PC-9 (cell line): Measurements from ENCODE around the gene PXT1. TPM values are rescaled to one million over a fixed set of nuclear protein-coding genes. Genes with fewer than 3 reads are reported as not detected.
A peak's percentile ranks its signal among the peaks of the same experiment; 100 is the strongest.

Experiments
- BruUV-seq: library from RNA; stranded (reverse); fragments of 400-500 nt; replicated peaks from 2 replicates; lab custom pipeline; 2021; lab: Mats Ljungman, UMichigan
- CTCF ChIA-PET: fragments of 300-600 bp; sonication (Branson Sonifier 250); formaldehyde crosslinking; loops from one replicate; lab custom pipeline; 2022; ENCODE audit warnings: antibody characterized with exemption; lab: Charles Lee
- POLR2A ChIA-PET: fragments of 300-600 bp; sonication (Branson Sonifier 250); formaldehyde crosslinking; loops from one replicate; lab custom pipeline; 2022; ENCODE audit warnings: antibody characterized with exemption; ENCODE audit not compliant: unreplicated experiment; lab: Charles Lee
- DNase-seq, 2 experiments: peaks; one replicate each; pipeline versions ENCODE4 v3.0.0 to v3.0.0-alpha.2; 2015 to 2022; ENCODE audit warnings: mixed read lengths in 1 of 2
- H2AFZ ChIP-seq: fragments of 200-600 bp; sonication (generic); 2 replicates; pipeline ENCODE4 v1.8.1; 2017; ENCODE audit warnings: antibody characterized with exemption
- H3F3A ChIP-seq: fragments of 200-600 bp; sonication (generic); 2 replicates; pipeline ENCODE4 v1.8.1; 2017; ENCODE audit warnings: antibody characterized with exemption, mild to moderate bottlenecking, low read depth; ENCODE audit not compliant: insufficient read depth
- H3K27ac ChIP-seq: fragments of 200-600 bp; sonication (generic); 2 replicates; pipeline ENCODE4 v1.6.1; 2016; ENCODE audit warnings: mixed run types
- H3K27me3 ChIP-seq: fragments of 200-600 bp; sonication (generic); 2 replicates; pipeline ENCODE4 v1.6.1; 2016; ENCODE audit warnings: low read depth, mixed run types; ENCODE audit not compliant: insufficient read depth
- H3K36me3 ChIP-seq: fragments of 200-600 bp; sonication (generic); 2 replicates; pipeline ENCODE4 v1.6.1; 2016; ENCODE audit warnings: low read depth, mixed run types
- H3K4me1 ChIP-seq: fragments of 200-600 bp; sonication (generic); replicated peaks from 2 replicates; pipeline ENCODE4 v1.6.1; 2016; ENCODE audit warnings: mixed run types; ENCODE audit not compliant: insufficient read depth
- H3K4me2 ChIP-seq: fragments of 200-600 bp; sonication (generic); 2 replicates; pipeline ENCODE4 v1.6.1; 2017; ENCODE audit warnings: mixed run types
- H3K4me3 ChIP-seq: fragments of 200-600 bp; sonication (generic); 2 replicates; pipeline ENCODE4 v1.6.1; 2016; ENCODE audit warnings: mixed run types
- H3K79me2 ChIP-seq: fragments of 200-600 bp; sonication (generic); 2 replicates; pipeline ENCODE4 v1.6.1; 2017; ENCODE audit warnings: low read depth, mixed run types
- H3K9me2 ChIP-seq: fragments of 200-600 bp; sonication (generic); 2 replicates; pipeline ENCODE4 v1.8.1; 2017; ENCODE audit warnings: mild to moderate bottlenecking; ENCODE audit not compliant: insufficient read depth
- H3K9me3 ChIP-seq: fragments of 200-600 bp; sonication (generic); 2 replicates; pipeline ENCODE4 v1.8.1; 2016; ENCODE audit warnings: low read depth; ENCODE audit not compliant: insufficient read depth
- H4K20me1 ChIP-seq: fragments of 200-600 bp; sonication (generic); 2 replicates; pipeline ENCODE4 v1.8.1; 2017; ENCODE audit not compliant: insufficient read depth
- EZH2 ChIP-seq: fragments of 200-600 bp; sonication (generic); IDR thresholded peaks from 2 replicates; pipeline ENCODE4 v1.8.0; 2017; ENCODE audit warnings: antibody characterized with exemption, low read depth
- intact Hi-C: fragments of 100-400 bp; cut with micrococcal nuclease; formaldehyde crosslinking; loops from one replicate; pipeline ENCODE4 v1.10.0; 2022; ENCODE audit not compliant: unreplicated experiment
- total RNA-seq: library from RNA; stranded (reverse); gene quantifications from 2 replicates; pipeline ENCODE4 v1.2.3, GENCODE V29; 2021
- TF ChIP-seq, protein P1 (sequence below): fragments of 200-600 bp; sonication (generic); conservative IDR thresholded peaks from 2 replicates; pipeline ENCODE4 v1.6.1; 2017; ENCODE audit warnings: mixed run types, antibody characterized with exemption, mild to moderate bottlenecking, moderate library complexity

The PXT1 gene
- total RNA-seq, 1 experiment from 2014 or later = not detected

DNA sequence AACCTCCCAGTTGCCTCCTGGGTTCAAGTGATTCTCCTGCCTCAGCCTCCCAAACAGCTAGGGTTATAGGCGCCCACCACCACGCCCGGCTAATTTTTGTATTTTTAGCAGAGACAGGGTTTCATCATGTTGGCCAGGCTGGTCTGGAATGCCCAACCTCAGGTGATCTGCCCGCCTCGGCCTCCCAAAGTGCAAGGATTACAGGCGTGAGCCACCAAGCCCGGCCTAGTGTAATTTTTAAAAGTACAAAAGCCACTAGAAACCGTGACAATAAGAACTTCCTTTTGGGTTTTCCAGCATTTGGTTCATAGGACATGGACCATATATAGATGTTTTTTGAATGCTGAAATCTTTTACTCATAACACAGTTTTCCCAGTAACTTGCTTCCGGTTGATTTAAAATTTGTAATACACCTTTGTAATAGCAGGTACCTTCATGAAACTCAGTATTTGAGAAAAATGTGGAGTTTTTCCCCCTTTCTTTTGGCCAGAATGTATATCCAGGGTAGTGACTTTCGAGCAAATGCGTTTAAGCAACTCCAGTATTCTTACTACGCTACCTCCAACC, 467 bp downstream of the PXT1 start:
- no peaks in the 10 kb centered on the region for H3K36me3 ChIP-seq
- no peaks in the 10 kb centered on the region for H3K27me3 ChIP-seq
- H3K79me2 ChIP-seq = peaks cover 47% of the 10 kb centered on the region
- peak overlapping the region; percentile 91 for H2AFZ ChIP-seq
- no peaks in the 10 kb centered on the region for H3K9me2 ChIP-seq
- CTCF ChIA-PET = no interaction called here
- TSS peak; percentile 94 for BruUV-seq
- no peaks in the 10 kb centered on the region for H3K9me3 ChIP-seq
- no peak for DNase-seq
- H3K4me3 ChIP-seq = peak overlapping the region; percentile 75
- H3K27ac ChIP-seq = peak overlapping the region; percentile 92
- POLR2A ChIA-PET = interaction anchor here (0.6 to 1.1 kb wide), 2 partner anchors 19 to 36 kb away, joined by 3 to 6 read pairs; no protein-coding TSS in a partner anchor
- H4K20me1 ChIP-seq = no peaks in the 10 kb centered on the region; the same call in 1 of the 2 replicates
- H3K4me2 ChIP-seq = peak overlapping the region; percentile 93
- peaks cover 28% of the 10 kb centered on the region for H3F3A ChIP-seq
- H3K4me1 ChIP-seq = peaks cover 25% of the 10 kb centered on the region
- intact Hi-C loops = loop anchor here (5.0 kb wide), 3 partner anchors 135 to 240 kb away; partner anchors contain the start of gene SRSF3
- TF ChIP-seq, protein P1, sequence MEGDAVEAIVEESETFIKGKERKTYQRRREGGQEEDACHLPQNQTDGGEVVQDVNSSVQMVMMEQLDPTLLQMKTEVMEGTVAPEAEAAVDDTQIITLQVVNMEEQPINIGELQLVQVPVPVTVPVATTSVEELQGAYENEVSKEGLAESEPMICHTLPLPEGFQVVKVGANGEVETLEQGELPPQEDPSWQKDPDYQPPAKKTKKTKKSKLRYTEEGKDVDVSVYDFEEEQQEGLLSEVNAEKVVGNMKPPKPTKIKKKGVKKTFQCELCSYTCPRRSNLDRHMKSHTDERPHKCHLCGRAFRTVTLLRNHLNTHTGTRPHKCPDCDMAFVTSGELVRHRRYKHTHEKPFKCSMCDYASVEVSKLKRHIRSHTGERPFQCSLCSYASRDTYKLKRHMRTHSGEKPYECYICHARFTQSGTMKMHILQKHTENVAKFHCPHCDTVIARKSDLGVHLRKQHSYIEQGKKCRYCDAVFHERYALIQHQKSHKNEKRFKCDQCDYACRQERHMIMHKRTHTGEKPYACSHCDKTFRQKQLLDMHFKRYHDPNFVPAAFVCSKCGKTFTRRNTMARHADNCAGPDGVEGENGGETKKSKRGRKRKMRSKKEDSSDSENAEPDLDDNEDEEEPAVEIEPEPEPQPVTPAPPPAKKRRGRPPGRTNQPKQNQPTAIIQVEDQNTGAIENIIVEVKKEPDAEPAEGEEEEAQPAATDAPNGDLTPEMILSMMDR = no peak
- TF ChIP-seq EZH2 = no peak

DNA sequence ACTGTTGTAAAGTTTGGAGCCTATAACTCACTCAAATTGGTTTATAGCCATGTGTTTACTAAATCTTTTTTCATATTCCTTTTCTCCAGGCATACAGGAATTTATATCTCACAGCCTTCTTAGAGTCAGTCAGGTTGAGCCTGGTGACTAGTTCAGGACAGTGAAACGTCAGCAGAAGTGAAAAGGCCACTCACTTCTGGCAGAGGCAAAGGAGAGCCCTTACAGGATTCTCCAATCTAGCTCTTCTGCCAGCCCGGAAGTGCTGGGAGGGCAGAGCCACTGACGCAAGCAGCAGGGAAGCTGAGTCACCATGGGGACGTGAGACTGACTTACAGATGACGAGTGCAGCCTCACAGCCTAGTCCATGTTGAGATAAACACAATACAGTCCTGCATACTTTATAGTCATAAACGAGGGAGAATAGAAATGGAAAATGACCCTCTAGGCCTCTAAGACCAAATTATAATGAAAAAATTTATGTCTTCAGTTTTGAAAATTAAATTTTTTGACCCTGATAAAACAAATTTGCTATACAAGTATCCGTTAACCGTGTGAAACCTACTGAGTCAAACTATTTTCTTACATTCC, 1.3 kb downstream of the PXT1 start:
- POLR2A ChIA-PET = interaction anchor here (0.5 to 1.1 kb wide), 6 partner anchors 9 to 142 kb away, joined by 4 to 12 read pairs (median 6); no protein-coding TSS in a partner anchor

DNA sequence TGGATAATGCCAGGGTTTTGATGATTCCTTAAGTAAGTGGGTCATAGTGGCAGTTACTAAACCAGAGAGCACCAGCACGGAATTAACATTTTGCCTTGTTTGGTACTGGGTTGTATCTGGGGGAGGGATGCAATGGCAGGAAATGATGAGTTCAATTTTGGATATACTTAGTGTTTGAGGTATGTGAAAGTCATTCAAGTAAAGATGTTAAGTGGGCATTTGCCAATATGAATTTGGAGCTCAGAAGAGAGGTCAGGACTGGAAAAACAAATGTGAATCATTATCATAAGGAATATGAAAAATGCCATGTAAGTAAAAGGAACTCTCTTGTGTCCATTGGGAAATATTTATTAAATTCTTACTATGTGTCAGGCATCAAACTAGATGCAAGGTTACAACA, 6.2 kb downstream of the PXT1 start:
- H2AFZ ChIP-seq = no peak overlapping the region
- no peak overlapping the region for H3K4me2 ChIP-seq
- no peaks in the 10 kb centered on the region for H3K27me3 ChIP-seq
- H4K20me1 ChIP-seq = no peaks in the 10 kb centered on the region
- BruUV-seq = no TSS peak
- no peaks in the 10 kb centered on the region for H3K9me3 ChIP-seq
- CTCF ChIA-PET = no interaction called here
- H3K27ac ChIP-seq = no peak overlapping the region
- no peak for DNase-seq
- peaks cover 26% of the 10 kb centered on the region for H3K4me1 ChIP-seq
- POLR2A ChIA-PET = no interaction called here
- no peak overlapping the region for H3K4me3 ChIP-seq
- no peaks in the 10 kb centered on the region for H3K36me3 ChIP-seq
- no peaks in the 10 kb centered on the region for H3K9me2 ChIP-seq
- H3K79me2 ChIP-seq = no peaks in the 10 kb centered on the region
- H3F3A ChIP-seq = peaks cover 29% of the 10 kb centered on the region
- TF ChIP-seq, protein P1 = no peak
- TF ChIP-seq EZH2 = no peak
- intact Hi-C loops = no loop called here

More for the DNA sequence above, 1.3 kb downstream of the PXT1 start:
- peak overlapping the region; percentile 92 for H3K27ac ChIP-seq
- H3K4me1 ChIP-seq = peaks cover 25% of the 10 kb centered on the region
- DNase-seq = peak; percentile 91 to 98
- H3K4me3 ChIP-seq = peak overlapping the region; percentile 41; the same call in 1 of the 2 replicates
- H4K20me1 ChIP-seq = no peaks in the 10 kb centered on the region; the same call in 1 of the 2 replicates
- no TSS peak for BruUV-seq
- TF ChIP-seq, protein P1 = no peak
- no peak for TF ChIP-seq EZH2
- H3K9me3 ChIP-seq = no peaks in the 10 kb centered on the region
- H3K4me2 ChIP-seq = peak overlapping the region; percentile 93
- H3K36me3 ChIP-seq = no peaks in the 10 kb centered on the region
- H2AFZ ChIP-seq = no peak overlapping the region
- peaks cover 39% of the 10 kb centered on the region for H3K79me2 ChIP-seq
- CTCF ChIA-PET = no interaction called here
- no peaks in the 10 kb centered on the region for H3K27me3 ChIP-seq
- no peaks in the 10 kb centered on the region for H3K9me2 ChIP-seq
- peaks cover 28% of the 10 kb centered on the region for H3F3A ChIP-seq
- intact Hi-C loops = loop anchor here (5.0 kb wide), 3 partner anchors 136 to 241 kb away; partner anchors contain the start of gene SRSF3
